HCT116 (cell line): Measurements from ENCODE around the gene CLRN1.

Experiments
- EZH2phosphoT487 ChIP-seq: fragments of 200-600 bp; IDR thresholded peaks from 2 replicates; pipeline ENCODE4 v1.6.1; 2018; ENCODE audit warnings: antibody characterized with exemption, borderline replicate concordance
- POLR2A ChIP-seq: IDR thresholded peaks from 2 replicates; pipeline ENCODE4 v1.7.0; 2011; ENCODE audit warnings: borderline replicate concordance; ENCODE audit not compliant: insufficient read depth, insufficient read length; ENCODE audit errors: extremely low read depth
- TCF7L2 ChIP-seq: IDR thresholded peaks from 2 replicates; pipeline ENCODE4 v1.7.0; 2011; ENCODE audit warnings: borderline replicate concordance, inconsistent platforms; ENCODE audit not compliant: insufficient read depth, insufficient read length; ENCODE audit errors: extremely low read depth
- TF ChIP-seq, protein P1 (sequence below), 3 experiments: fragments of 200-600 bp in 1 of 3; sonication (generic) in 1 of 3; IDR thresholded peaks in 2 of 3; conservative IDR thresholded peaks in 1 of 3; 2 replicates each; pipeline ENCODE4 v1.5.1; 2012 to 2017; ENCODE audit warnings: low read depth in 2 of 3, low read length in 2 of 3, antibody characterized with exemption in 1 of 3, borderline replicate concordance in 1 of 3, control low read depth in 1 of 3, mild to moderate bottlenecking in 1 of 3, mixed read lengths in 1 of 3, mixed run types in 1 of 3, moderate library complexity in 1 of 3; ENCODE audit not compliant: insufficient read depth in 1 of 3
- TF ChIP-seq, protein P2 (sequence below): IDR thresholded peaks from 2 replicates; pipeline ENCODE4 v1.6.1; 2011; ENCODE audit warnings: mild to moderate bottlenecking, low read length, moderate library complexity; ENCODE audit not compliant: insufficient replicate concordance; ENCODE audit errors: extremely low read depth
- TF ChIP-seq, protein P3 (sequence below): IDR thresholded peaks from 2 replicates; pipeline ENCODE4 v1.6.1; 2012; ENCODE audit warnings: low read depth

DNA sequence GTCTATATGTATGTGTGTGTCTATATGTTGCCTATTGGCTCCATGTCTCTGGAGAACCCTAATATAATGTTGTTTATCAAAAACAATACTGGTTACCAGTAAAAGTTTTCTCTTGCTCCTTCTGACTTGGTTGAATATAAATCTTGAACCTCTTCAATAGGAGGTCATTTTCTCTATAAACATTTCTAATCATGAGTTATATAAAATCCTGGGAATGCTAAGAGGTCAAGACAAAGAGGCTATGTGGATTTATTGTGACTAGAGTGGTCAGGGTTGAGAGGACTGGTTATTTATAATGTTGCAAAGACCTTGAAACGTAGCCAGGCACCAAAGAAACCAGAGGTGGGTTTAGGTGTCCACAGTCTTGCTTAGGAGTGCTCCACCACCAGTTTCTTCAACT, 66.1 kb downstream of the CLRN1 start:
- TF ChIP-seq, protein P1, sequence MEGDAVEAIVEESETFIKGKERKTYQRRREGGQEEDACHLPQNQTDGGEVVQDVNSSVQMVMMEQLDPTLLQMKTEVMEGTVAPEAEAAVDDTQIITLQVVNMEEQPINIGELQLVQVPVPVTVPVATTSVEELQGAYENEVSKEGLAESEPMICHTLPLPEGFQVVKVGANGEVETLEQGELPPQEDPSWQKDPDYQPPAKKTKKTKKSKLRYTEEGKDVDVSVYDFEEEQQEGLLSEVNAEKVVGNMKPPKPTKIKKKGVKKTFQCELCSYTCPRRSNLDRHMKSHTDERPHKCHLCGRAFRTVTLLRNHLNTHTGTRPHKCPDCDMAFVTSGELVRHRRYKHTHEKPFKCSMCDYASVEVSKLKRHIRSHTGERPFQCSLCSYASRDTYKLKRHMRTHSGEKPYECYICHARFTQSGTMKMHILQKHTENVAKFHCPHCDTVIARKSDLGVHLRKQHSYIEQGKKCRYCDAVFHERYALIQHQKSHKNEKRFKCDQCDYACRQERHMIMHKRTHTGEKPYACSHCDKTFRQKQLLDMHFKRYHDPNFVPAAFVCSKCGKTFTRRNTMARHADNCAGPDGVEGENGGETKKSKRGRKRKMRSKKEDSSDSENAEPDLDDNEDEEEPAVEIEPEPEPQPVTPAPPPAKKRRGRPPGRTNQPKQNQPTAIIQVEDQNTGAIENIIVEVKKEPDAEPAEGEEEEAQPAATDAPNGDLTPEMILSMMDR (IDR thresholded peaks at IDR 0.05 in 2 of 3, conservative IDR thresholded peaks at IDR 0.05 in 1 of 3; ENCODE audit: borderline replicate concordance in 1 of 3, insufficient read depth in 1 of 3, low read depth in 2 of 3, low read length in 2 of 3) = no peak
- TF ChIP-seq EZH2phosphoT487 (no peak), TCF7L2 (no peak), POLR2A (no peak)
- TF ChIP-seq, protein P2, sequence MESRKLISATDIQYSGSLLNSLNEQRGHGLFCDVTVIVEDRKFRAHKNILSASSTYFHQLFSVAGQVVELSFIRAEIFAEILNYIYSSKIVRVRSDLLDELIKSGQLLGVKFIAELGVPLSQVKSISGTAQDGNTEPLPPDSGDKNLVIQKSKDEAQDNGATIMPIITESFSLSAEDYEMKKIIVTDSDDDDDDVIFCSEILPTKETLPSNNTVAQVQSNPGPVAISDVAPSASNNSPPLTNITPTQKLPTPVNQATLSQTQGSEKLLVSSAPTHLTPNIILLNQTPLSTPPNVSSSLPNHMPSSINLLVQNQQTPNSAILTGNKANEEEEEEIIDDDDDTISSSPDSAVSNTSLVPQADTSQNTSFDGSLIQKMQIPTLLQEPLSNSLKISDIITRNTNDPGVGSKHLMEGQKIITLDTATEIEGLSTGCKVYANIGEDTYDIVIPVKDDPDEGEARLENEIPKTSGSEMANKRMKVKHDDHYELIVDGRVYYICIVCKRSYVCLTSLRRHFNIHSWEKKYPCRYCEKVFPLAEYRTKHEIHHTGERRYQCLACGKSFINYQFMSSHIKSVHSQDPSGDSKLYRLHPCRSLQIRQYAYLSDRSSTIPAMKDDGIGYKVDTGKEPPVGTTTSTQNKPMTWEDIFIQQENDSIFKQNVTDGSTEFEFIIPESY = no peak
- TF ChIP-seq, protein P3, sequence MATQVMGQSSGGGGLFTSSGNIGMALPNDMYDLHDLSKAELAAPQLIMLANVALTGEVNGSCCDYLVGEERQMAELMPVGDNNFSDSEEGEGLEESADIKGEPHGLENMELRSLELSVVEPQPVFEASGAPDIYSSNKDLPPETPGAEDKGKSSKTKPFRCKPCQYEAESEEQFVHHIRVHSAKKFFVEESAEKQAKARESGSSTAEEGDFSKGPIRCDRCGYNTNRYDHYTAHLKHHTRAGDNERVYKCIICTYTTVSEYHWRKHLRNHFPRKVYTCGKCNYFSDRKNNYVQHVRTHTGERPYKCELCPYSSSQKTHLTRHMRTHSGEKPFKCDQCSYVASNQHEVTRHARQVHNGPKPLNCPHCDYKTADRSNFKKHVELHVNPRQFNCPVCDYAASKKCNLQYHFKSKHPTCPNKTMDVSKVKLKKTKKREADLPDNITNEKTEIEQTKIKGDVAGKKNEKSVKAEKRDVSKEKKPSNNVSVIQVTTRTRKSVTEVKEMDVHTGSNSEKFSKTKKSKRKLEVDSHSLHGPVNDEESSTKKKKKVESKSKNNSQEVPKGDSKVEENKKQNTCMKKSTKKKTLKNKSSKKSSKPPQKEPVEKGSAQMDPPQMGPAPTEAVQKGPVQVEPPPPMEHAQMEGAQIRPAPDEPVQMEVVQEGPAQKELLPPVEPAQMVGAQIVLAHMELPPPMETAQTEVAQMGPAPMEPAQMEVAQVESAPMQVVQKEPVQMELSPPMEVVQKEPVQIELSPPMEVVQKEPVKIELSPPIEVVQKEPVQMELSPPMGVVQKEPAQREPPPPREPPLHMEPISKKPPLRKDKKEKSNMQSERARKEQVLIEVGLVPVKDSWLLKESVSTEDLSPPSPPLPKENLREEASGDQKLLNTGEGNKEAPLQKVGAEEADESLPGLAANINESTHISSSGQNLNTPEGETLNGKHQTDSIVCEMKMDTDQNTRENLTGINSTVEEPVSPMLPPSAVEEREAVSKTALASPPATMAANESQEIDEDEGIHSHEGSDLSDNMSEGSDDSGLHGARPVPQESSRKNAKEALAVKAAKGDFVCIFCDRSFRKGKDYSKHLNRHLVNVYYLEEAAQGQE = no peak
